Stimulated activated CD8-positive, alpha-beta memory T cell treated with anti-CD3 and anti-CD28 coated beads, Interleukin-12 subunit alpha, Interleukin-12 subunit beta, amount 100 ng/mL, for 1 hour (primary cell): ENCODE measurements around the gene SRSF2.
"Not testable (repeated sequence)": the region's sequence is repeated elsewhere in the genome, so short reads cannot be mapped to it uniquely, and the experiment has no call there.

Source experiments
- DNase-seq: peaks from one replicate; pipeline ENCODE4 v3.0.0-alpha.2; 2020; ENCODE audit warnings: low read depth

SRSF2 gene

GRCh38 chr17:76737082-76737675, at the start of gene SRSF2:
SRSF2 (minus strand) TSS chr17:76737331; CDS start chr17:76737160, 171 bp downstream.
- peak; percentile 98 for DNase-seq

- DNase-seq = no peak
These were observed 47.8 kb upstream of the SRSF2 start for GRCh38 chr17:76784926-76785325.

GRCh38 chr17:76783146-76783545, 46.0 kb upstream of the SRSF2 start:
- DNase-seq = no peak

- no peak for DNase-seq
These were observed 44.2 kb upstream of the SRSF2 start for GRCh38 chr17:76781056-76781982.

GRCh38 chr17:76775021-76775600, 38.0 kb upstream of the SRSF2 start:
- no peak for DNase-seq

GRCh38 chr17:76772842-76773525, 35.9 kb upstream of the SRSF2 start:
- peak; percentile 50 for DNase-seq

GRCh38 chr17:76758570-76758969, 21.4 kb upstream of the SRSF2 start:
- no peak for DNase-seq

- no peak for DNase-seq
These were observed 20.1 kb upstream of the SRSF2 start for GRCh38 chr17:76757256-76757655.

- DNase-seq = no peak
These were observed 18.2 kb upstream of the SRSF2 start for GRCh38 chr17:76755285-76755684.

- no peak for DNase-seq
These were observed 16.2 kb upstream of the SRSF2 start for GRCh38 chr17:76753061-76753961.

GRCh38 chr17:76752006-76752405, 14.9 kb upstream of the SRSF2 start:
- DNase-seq = no peak

- DNase-seq = no peak
These were observed 14.4 kb upstream of the SRSF2 start for GRCh38 chr17:76751416-76751993.

GRCh38 chr17:76748657-76749056, 11.5 kb upstream of the SRSF2 start:
- no peak for DNase-seq

- no peak for DNase-seq
These were observed 10.7 kb upstream of the SRSF2 start for GRCh38 chr17:76747716-76748363.

GRCh38 chr17:76745785-76746184, 8.7 kb upstream of the SRSF2 start:
- not testable (repeated sequence) for DNase-seq

GRCh38 chr17:76744747-76745146, 7.6 kb upstream of the SRSF2 start:
- DNase-seq = no peak

- no peak for DNase-seq
These were observed 5.8 kb upstream of the SRSF2 start for GRCh38 chr17:76742958-76743357.

- no peak for DNase-seq
These were observed 3.4 kb upstream of the SRSF2 start for GRCh38 chr17:76740329-76741118.

- DNase-seq = not testable (repeated sequence)
These were observed 2.5 kb upstream of the SRSF2 start for GRCh38 chr17:76739568-76740115.
